GM18861 (cell line): ENCODE measurements around the gene CBLB.

Experiments used
- ATAC-seq: cut with Tn5 transposase; IDR thresholded peaks from one replicate; pipeline ENCODE4 v1.9.1; 2021; ENCODE audit not compliant: unreplicated experiment

The CBLB gene

GRCh38 chr3:105715372-105715771 is 153.4 kb downstream of the CBLB start:
- ATAC-seq: no peak

GRCh38 chr3:105714453-105714852 is 154.4 kb downstream of the CBLB start:
- ATAC-seq: no peak

DNA sequence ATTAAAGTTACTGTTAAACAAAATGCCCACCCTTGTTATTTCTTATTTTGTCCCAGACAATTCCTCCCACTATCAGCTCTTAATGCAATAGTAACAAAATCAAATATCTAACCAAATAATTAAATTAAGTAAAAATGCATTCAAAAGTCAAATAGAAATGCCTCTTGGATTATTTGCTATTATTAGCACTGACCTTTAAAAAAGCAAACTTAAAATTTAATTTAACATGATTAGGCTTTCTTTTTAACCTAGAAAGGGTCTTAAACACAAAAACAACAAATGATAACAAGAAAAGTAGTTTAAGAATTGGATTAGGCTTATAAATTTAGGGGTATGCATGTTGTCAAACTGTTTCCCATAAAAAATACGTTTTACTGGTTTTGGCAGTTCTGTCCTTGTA is 159.8 kb downstream of the CBLB start:
- ATAC-seq: no peak

DNA sequence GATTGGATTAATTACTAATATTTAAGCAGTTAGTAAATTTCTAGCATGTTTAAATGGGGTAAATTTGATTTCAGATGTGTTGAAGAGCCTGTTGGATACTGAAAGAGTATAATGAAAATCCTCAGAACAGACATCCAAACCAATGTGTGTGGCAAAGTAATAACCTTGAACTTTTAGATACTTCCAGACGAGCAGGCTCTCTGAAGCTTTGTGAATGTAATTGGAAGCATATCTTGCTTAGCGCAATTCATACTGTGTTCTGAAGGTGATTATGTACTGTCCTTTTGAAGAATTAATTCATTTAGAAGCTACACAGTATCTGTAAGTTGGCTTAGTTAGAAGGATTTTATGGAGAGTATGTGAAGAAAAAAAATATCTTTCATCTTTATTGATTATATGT is 161.8 kb downstream of the CBLB start:
- no peak for ATAC-seq

- no peak for ATAC-seq
These were observed 163.9 kb downstream of the CBLB start for GRCh38 chr3:105704726-105705410.

DNA sequence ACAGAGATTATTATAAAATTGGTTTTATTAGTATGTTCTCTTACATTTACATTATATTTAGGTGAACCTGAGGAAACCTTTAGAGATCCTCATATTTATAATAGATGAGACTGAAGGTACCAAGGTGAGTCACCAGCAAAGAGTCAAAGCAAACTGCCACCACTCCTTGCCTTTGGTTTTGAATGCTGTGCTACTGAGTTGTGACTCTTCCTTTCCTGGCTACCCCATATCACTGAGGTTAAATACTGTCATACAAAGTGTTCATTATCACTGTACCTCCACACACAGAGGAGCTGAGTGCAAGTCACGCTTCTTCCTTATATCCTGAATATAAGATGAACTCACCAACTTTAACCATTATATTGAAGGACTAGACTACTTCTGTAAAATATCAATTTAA is 168.2 kb downstream of the CBLB start:
- ATAC-seq: no peak

DNA sequence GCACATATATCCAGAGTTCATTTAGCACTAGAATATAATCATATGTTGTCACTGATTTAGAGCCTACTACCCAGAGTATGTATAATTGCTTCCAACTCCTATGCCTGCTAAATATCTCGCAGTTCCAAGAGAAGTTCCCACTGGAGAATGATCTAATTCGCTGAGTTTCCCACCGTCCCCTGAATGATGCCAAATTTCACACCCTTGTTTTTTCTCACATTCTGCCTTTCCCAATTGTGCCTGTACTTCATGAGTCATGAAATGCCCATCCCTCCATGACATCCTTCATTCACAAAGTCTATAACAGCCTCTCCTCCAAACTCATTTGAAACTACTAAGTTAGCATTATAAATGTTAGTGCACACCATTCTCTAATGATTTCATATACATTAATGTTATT is 177.2 kb downstream of the CBLB start:
- ATAC-seq: no peak

- no peak for ATAC-seq
These were observed 177.8 kb downstream of the CBLB start for GRCh38 chr3:105691053-105691452.

- ATAC-seq: no peak
These were observed 180.0 kb downstream of the CBLB start for GRCh38 chr3:105688821-105689220.

- ATAC-seq: no peak
These were observed 182.4 kb downstream of the CBLB start for GRCh38 chr3:105686278-105686897.

DNA sequence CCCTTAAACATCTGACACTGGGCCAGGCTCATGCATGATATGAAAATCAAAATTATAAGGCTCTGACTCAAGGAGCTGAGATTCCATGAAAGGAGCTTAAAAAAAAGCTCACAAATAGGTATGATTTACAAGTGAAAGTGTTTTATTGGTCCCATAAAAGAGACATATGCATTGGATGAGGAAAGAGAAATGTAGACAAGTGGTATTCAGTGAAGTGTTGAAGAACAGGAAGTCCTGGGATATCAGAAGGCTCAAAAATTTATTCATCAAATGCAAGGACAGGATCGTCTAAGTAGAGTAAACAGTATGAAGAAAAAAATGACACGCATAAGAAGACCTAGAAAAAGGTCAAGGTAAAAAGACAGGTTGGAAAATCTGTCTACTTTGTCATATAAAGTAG is 188.9 kb downstream of the CBLB start:
- no peak for ATAC-seq

GRCh38 chr3:105678017-105678416 is 190.8 kb downstream of the CBLB start:
- ATAC-seq: no peak

DNA sequence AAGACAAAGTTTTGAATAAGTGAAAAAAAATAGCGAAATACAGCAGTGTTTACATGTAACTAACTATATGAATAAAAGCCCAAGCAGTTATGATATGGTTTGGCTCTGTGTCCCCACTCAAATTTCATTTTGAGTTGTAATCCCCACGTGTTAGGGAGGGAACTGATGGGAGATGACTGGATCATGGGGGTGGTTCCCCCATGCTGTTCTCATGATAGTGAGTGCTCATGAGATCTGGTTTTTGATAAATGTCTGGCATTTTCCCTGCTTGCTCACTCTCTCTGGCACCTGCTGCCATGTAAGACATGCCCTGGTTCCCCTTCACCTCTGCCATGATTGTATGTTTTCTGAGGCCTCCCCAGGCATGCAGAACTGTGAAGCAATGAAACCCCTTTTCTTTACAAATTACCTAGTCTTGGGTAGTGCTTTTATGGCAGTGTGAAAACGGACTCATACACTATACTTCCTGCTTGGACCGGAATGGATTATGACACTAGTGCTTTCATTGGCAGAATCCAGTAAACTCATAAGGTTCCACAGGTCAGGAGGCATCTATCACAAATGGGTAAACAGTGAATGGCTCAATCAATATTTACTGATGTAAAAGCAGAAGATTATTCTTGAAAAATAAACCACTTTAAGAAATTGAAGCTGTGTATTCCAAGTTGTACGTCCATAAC is 192.1 kb downstream of the CBLB start:
- no peak for ATAC-seq

GRCh38 chr3:105674437-105675065 is 194.3 kb downstream of the CBLB start:
- ATAC-seq: no peak

- no peak for ATAC-seq
These were observed 195.8 kb downstream of the CBLB start for GRCh38 chr3:105672996-105673395.

DNA sequence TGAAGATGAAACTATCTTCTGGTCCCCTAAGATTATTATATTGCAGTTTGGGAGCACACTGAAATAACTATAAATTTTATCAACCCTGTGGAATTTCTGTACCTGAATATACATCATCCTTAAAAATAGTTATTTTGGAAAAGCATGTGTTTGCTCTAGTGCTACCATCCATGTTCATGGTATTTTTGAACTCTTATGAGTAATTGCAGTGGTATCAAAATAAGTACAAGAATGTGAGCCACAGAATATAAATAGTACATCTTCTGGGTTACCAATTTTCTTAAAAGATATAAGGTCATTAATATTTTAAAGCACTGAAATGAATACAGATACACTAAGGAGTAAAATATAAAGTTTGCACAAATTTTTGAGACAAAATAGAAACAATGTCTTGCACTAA is 206.5 kb downstream of the CBLB start:
- ATAC-seq: no peak

DNA sequence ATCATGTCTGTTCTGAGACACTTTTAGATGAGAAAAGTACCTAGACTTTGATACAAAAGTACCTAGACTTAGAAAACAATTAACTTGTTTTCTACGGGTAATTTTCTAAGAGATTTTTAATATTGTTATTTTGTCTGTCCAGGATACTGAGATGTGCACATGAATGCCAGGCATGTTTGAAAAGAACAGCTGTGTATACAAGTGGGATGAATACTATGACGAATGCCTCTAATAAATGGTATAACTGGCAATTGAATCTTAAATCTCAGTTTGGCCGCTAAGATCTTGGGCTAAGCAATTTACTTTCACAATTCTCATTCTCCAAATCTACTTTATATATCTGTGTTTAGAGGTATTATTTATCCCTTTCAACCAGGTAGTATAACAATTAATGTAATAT is 207.4 kb downstream of the CBLB start:
- no peak for ATAC-seq

- ATAC-seq: no peak
These were observed 211.9 kb downstream of the CBLB start for GRCh38 chr3:105656651-105657504.

- no peak for ATAC-seq
These were observed 214.9 kb downstream of the CBLB start for GRCh38 chr3:105653868-105654267.

DNA sequence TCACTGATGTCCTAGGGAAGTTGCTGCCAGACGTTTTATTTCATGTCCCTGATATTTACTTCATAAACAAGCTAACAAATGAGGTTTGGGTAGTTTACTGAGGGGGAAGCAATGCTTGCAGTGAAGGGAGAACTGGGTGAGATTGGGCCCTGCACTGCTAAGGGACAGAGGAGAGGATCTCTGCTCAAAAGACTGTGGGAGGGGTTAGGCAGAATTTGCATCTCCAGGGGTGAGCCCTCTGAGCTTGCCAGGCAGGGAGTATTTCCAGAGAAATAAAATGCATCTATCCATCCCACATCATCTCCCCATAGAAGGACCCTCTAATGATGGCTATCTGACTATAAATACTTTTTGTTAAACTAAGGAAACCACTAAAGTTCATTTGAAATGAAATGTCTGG is 215.6 kb downstream of the CBLB start:
- no peak for ATAC-seq

- ATAC-seq: no peak
These were observed 219.3 kb downstream of the CBLB start for GRCh38 chr3:105649480-105649879.
